ENCODE data around the gene QSOX2. TPM values are rescaled to one million over a fixed set of nuclear protein-coding genes. Genes with fewer than 3 reads are reported as not detected.

The QSOX2 gene
- total RNA-seq, 2 experiments from 2014 or later, result 50.0 to 57.5 TPM

Other genes starting within 250 kb of the QSOX2 start
- 0.21 and 0.38 TPM in 2 replicates for gene NACC2, start 150.5 kb downstream of the QSOX2 start, total RNA-seq (2014; rRNA removed; shearing (Covaris generic))
- gene NACC2, start 150.5 kb downstream of the QSOX2 start, total RNA-seq (2022), result 0.63 and 0.72 TPM in 2 replicates
- 38.4 and 51.0 TPM in 2 replicates for gene TMEM250, start 126.9 kb downstream of the QSOX2 start, total RNA-seq (2014; rRNA removed; shearing (Covaris generic))
- 50.5 and 53.8 TPM in 2 replicates for gene TMEM250, start 126.9 kb downstream of the QSOX2 start, total RNA-seq (2022)
- gene LHX3, start 40.7 kb downstream of the QSOX2 start, total RNA-seq (2014; rRNA removed; shearing (Covaris generic)), result not detected in 2 replicates
- 0.15 TPM in 1 of 2 replicates, not detected in the other for gene LHX3, start 40.7 kb downstream of the QSOX2 start, total RNA-seq (2022)
- not detected in 2 replicates for gene CCDC187, start 58.3 kb upstream of the QSOX2 start, total RNA-seq (2014; rRNA removed; shearing (Covaris generic))
- gene CCDC187, start 58.3 kb upstream of the QSOX2 start, total RNA-seq (2022), result not detected in 2 replicates
- not detected in 2 replicates for gene GPSM1, start 81.7 kb upstream of the QSOX2 start, total RNA-seq (2014; rRNA removed; shearing (Covaris generic))
- gene GPSM1, start 81.7 kb upstream of the QSOX2 start, total RNA-seq (2022), result not detected in 2 replicates
- gene DNLZ, start 117.9 kb upstream of the QSOX2 start, total RNA-seq (2014; rRNA removed; shearing (Covaris generic)), result 21.2 and 21.8 TPM in 2 replicates
- 13.1 and 16.8 TPM in 2 replicates for gene DNLZ, start 117.9 kb upstream of the QSOX2 start, total RNA-seq (2022)
- 0.92 and 1.8 TPM in 2 replicates for gene CARD9, start 127.9 kb upstream of the QSOX2 start, total RNA-seq (2014; rRNA removed; shearing (Covaris generic))
- 1.7 and 2.1 TPM in 2 replicates for gene CARD9, start 127.9 kb upstream of the QSOX2 start, total RNA-seq (2022)
- gene SNAPC4, start 154.4 kb upstream of the QSOX2 start, total RNA-seq (2014; rRNA removed; shearing (Covaris generic)), result 10.2 and 13.4 TPM in 2 replicates
- gene SNAPC4, start 154.4 kb upstream of the QSOX2 start, total RNA-seq (2022), result 15.4 and 16.8 TPM in 2 replicates
- gene ENTR1, start 164.8 kb upstream of the QSOX2 start, total RNA-seq (2014; rRNA removed; shearing (Covaris generic)), result 87.2 and 103 TPM in 2 replicates
- 102 and 109 TPM in 2 replicates for gene ENTR1, start 164.8 kb upstream of the QSOX2 start, total RNA-seq (2022)
- 53.3 and 60.4 TPM in 2 replicates for gene PMPCA, start 164.8 kb upstream of the QSOX2 start, total RNA-seq (2014; rRNA removed; shearing (Covaris generic))
- 76.1 and 76.4 TPM in 2 replicates for gene PMPCA, start 164.8 kb upstream of the QSOX2 start, total RNA-seq (2022)
- gene INPP5E, start 194.0 kb upstream of the QSOX2 start, total RNA-seq (2014; rRNA removed; shearing (Covaris generic)), result 16.7 and 20.2 TPM in 2 replicates
- gene INPP5E, start 194.0 kb upstream of the QSOX2 start, total RNA-seq (2022), result 21.3 and 27.8 TPM in 2 replicates
- 15.5 and 23.7 TPM in 2 replicates for gene SEC16A, start 237.2 kb upstream of the QSOX2 start, total RNA-seq (2014; rRNA removed; shearing (Covaris generic))
- 52.0 and 60.1 TPM in 2 replicates for gene SEC16A, start 237.2 kb upstream of the QSOX2 start, total RNA-seq (2022)